SK-N-SH (cell line): ENCODE measurements around the gene CBFA2T2.

Experiments
- CTCF ChIP-seq: fragments of 200-600 bp; sonication (generic); IDR thresholded peaks from 2 replicates; pipeline ENCODE4 v1.6.1; 2017; ENCODE audit warnings: antibody characterized with exemption, mild to moderate bottlenecking, moderate library complexity
- ELF1 ChIP-seq: IDR thresholded peaks from 2 replicates; pipeline ENCODE4 v1.4.0; 2012
- EP300 ChIP-seq, 2 experiments: IDR thresholded peaks; 2 replicates each; pipeline versions ENCODE4 v1.4.0 to v1.6.1; 2012; ENCODE audit warnings: borderline replicate concordance in 1 of 2, low read depth in 1 of 2, low read length in 1 of 2
- EZH2phosphoT487 ChIP-seq: fragments of 200-600 bp; sonication (generic); IDR thresholded peaks from 2 replicates; pipeline ENCODE4 v1.6.1; 2017; ENCODE audit warnings: low read depth, mixed run types, mild to moderate bottlenecking, antibody characterized with exemption, moderate library complexity, borderline replicate concordance
- FOXM1 ChIP-seq: IDR thresholded peaks from 2 replicates; pipeline ENCODE4 v1.4.0; 2012; ENCODE audit warnings: low read depth, mild to moderate bottlenecking
- GATA2 ChIP-seq: sonication (generic); formaldehyde crosslinking; IDR thresholded peaks from 2 replicates; pipeline ENCODE4 v1.5.0; 2020; ENCODE audit warnings: mild to moderate bottlenecking, missing genetic modification reagents
- JUND ChIP-seq: IDR thresholded peaks from 2 replicates; pipeline ENCODE4 v1.4.0; 2012
- MAX ChIP-seq: IDR thresholded peaks from 2 replicates; pipeline ENCODE4 v1.4.0; 2012; ENCODE audit warnings: low read depth
- NRF1 ChIP-seq: IDR thresholded peaks from 2 replicates; pipeline ENCODE4 v1.6.1; 2012; ENCODE audit warnings: low read depth, mild to moderate bottlenecking, low read length
- POLR2AphosphoS5 ChIP-seq: IDR thresholded peaks from 2 replicates; pipeline ENCODE4 v1.6.1; 2012; ENCODE audit warnings: low read depth, low read length
- RCOR1 ChIP-seq: fragments of 150-350 bp; IDR thresholded peaks from 2 replicates; pipeline ENCODE4 v1.6.1; 2017; ENCODE audit warnings: antibody characterized with exemption, low read length
- REST ChIP-seq: IDR thresholded peaks from 2 replicates; pipeline ENCODE4 v1.6.1; 2012; ENCODE audit warnings: mild to moderate bottlenecking, low read depth, low read length, moderate library complexity
- SMC3 ChIP-seq: IDR thresholded peaks from 2 replicates; pipeline ENCODE4 v1.6.1; 2012; ENCODE audit warnings: low read depth, low read length, improper control_type of control experiment
- YY1 ChIP-seq: IDR thresholded peaks from 2 replicates; pipeline ENCODE4 v1.4.0; 2012; ENCODE audit warnings: low read depth, mild to moderate bottlenecking

DNA sequence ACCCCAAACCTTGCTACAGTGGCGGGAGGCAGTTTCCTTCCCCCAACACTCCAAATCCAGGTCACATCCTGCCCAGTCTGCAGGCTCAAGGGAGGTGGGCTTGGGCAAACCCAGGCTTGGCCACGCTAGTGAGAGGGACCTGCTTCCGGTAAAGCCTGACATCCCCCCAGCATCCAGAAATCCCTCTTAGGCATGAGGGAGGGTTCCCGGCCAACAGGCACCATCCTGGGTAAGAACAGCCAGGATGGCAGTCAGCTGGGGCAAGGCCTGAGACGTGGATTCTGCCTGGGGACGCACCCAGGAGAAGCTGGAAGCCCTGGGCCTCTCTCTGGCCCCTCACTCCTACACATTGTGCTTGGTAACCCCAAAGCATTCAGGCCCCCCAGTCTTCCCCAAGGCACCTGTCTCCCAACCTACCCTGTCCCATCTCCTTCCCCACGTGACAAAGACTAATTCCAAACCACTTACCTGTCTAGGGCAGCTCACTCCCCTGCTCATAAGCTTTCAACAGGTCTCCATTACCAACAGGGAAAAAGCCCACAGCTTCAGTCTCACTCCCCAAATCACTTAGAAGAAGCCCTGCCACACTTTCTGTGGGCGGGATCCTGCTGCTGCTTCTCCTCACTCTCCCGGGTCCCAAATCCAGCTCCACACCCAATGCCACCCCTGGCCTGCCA, 174.3 kb downstream of the CBFA2T2 start:
- TF ChIP-seq POLR2AphosphoS5 (no peak), CTCF (no peak), MAX (no peak), EP300 (IDR thresholded peaks at IDR 0.05; ENCODE audit: borderline replicate concordance in 1 of 2, low read depth in 1 of 2, low read length in 1 of 2) (no peak), SMC3 (no peak), GATA2 (no peak), FOXM1 (no peak), EZH2phosphoT487 (no peak), NRF1 (no peak), REST (no peak), RCOR1 (no peak), ELF1 (no peak), YY1 (no peak), JUND (no peak)
